DMS53 treated with DMSO at 0.1 percent for 48 hours (cell line): ENCODE measurements around the gene ANTXR1.

Experiments used
- DNase-seq: peaks from one replicate; lab custom pipeline; 2025; ENCODE audit not compliant: unreplicated experiment; lab: John Stamatoyannopoulos, UW

The ANTXR1 gene

GRCh38 chr2:69092857-69093256, 79.9 kb downstream of the ANTXR1 start:
- DNase-seq = no peak

GRCh38 chr2:69095305-69095704, 82.3 kb downstream of the ANTXR1 start:
- no peak for DNase-seq

GRCh38 chr2:69096326-69097095, 83.5 kb downstream of the ANTXR1 start:
- DNase-seq = no peak

GRCh38 chr2:69097148-69097610, 84.2 kb downstream of the ANTXR1 start:
- DNase-seq = no peak

GRCh38 chr2:69097891-69098655, 85.1 kb downstream of the ANTXR1 start:
- DNase-seq = no peak

GRCh38 chr2:69099541-69099940, 86.6 kb downstream of the ANTXR1 start:
- no peak for DNase-seq

- DNase-seq = no peak
These were observed 87.3 kb downstream of the ANTXR1 start for GRCh38 chr2:69100220-69100723.

- DNase-seq = no peak
These were observed 89.1 kb downstream of the ANTXR1 start for GRCh38 chr2:69102041-69102593.

GRCh38 chr2:69103419-69103818, 90.4 kb downstream of the ANTXR1 start:
- DNase-seq = no peak

GRCh38 chr2:69104261-69104660, 91.3 kb downstream of the ANTXR1 start:
- no peak for DNase-seq

GRCh38 chr2:69109255-69109654, 96.3 kb downstream of the ANTXR1 start:
- no peak for DNase-seq

GRCh38 chr2:69111076-69111475, 98.1 kb downstream of the ANTXR1 start:
- no peak for DNase-seq

GRCh38 chr2:69113627-69114026, 100.6 kb downstream of the ANTXR1 start:
- DNase-seq = no peak

GRCh38 chr2:69114534-69114933, 101.6 kb downstream of the ANTXR1 start:
- DNase-seq = no peak

GRCh38 chr2:69116438-69116837, 103.5 kb downstream of the ANTXR1 start:
- no peak for DNase-seq

GRCh38 chr2:69118609-69119008, 105.6 kb downstream of the ANTXR1 start:
- DNase-seq = no peak

GRCh38 chr2:69119104-69119894, 106.3 kb downstream of the ANTXR1 start:
- DNase-seq = no peak

GRCh38 chr2:69122271-69122670, 109.3 kb downstream of the ANTXR1 start:
- no peak for DNase-seq

GRCh38 chr2:69123182-69123581, 110.2 kb downstream of the ANTXR1 start:
- DNase-seq = no peak

- DNase-seq = no peak
These were observed 111.4 kb downstream of the ANTXR1 start for GRCh38 chr2:69124343-69124742.

- DNase-seq = no peak
These were observed 112.8 kb downstream of the ANTXR1 start for GRCh38 chr2:69125816-69126215.
